NCI-H2196 (cell line): Measurements from ENCODE around the gene LEMD2.
A peak's percentile ranks its signal among the peaks of the same experiment; 100 is the strongest.
"Not testable (repeated sequence)": the region's sequence is repeated elsewhere in the genome, so short reads cannot be mapped to it uniquely, and the experiment has no call there.

Experiments
- DNase-seq: peaks from one replicate; lab custom pipeline; 2025; ENCODE audit not compliant: unreplicated experiment; lab: John Stamatoyannopoulos, UW

The LEMD2 gene

DNA sequence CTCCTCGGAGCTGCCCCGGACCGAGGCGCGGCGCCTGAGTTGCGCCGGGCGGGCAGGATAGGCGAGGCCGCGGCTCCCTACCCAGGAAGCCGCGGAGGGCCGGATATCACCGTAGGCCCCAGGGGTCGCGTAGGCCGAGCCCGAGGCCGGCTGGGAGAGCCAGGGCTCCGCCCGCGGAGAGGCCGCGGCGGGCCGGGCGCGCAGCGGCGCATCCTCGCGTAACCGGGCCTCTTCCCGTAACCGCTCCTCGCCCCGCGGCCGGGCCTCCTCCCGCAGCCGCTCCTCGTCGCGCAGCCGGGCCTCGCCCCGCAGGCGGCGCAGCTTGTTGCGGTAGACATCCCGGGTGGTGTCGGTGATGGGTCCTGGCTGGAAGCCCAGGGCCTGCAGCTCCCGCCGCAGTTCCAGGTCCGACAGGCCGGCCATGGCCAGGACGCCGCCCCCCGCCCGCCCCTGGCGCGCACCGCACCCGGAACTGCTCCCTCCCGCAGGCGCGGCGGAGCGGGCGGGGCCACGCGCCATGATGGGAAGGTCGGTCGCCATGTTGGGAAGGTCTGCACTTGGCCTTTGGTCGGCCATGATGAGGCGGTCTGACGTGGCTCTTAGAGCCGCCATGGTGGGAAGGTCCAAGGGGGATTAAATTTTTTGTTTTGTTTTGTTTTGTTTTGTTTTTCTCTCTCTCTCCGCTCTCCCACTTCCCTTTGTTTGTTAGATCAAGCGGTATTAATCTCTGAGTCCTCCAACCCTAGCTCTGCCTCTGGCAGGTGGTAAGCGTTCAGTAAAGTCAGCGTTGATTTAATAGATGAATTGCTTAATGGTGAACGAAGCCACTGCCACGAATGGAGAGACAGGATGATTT, at the start of gene LEMD2:
TSS of gene LEMD2 (minus strand) at position 437 of the 856 bp plus-strand sequence. CDS start at position 423, 14 bp downstream.
- peak; percentile 93 for DNase-seq

DNA sequence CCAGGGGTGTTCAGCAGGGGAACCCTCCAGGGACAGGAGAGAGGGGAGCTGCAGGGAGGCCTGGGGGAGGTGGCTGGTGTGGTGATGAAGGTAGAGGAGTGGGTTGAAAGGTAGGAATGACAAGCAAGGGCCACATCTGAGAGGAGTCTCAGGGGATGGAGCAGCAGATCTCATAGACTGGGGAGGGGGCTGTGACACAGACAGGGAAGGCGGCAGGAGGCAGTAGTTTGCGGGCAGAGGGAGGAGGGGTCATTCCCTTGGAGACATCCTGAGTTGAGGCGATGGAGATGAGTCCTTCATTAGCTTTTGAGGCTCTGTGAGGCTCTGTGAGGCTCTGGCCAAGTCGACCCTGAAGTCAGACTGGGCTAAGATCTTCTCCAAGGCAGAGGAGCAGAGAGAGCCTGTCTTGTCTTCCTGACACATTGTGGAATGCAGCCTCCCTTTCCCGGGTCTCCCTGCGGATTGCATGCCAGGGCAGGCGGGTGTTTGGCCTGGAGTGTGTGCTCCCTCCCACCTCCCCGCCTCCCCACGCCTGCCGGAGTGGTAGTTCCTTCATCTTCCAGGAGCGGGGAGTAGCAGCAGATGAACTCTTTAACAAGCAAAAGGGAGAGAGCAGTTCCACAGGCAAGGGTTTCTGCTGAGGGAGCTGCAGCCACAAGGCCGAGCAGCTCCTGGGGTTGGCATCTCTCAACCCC, 49.2 kb upstream of the LEMD2 start:
- no peak for DNase-seq

DNA sequence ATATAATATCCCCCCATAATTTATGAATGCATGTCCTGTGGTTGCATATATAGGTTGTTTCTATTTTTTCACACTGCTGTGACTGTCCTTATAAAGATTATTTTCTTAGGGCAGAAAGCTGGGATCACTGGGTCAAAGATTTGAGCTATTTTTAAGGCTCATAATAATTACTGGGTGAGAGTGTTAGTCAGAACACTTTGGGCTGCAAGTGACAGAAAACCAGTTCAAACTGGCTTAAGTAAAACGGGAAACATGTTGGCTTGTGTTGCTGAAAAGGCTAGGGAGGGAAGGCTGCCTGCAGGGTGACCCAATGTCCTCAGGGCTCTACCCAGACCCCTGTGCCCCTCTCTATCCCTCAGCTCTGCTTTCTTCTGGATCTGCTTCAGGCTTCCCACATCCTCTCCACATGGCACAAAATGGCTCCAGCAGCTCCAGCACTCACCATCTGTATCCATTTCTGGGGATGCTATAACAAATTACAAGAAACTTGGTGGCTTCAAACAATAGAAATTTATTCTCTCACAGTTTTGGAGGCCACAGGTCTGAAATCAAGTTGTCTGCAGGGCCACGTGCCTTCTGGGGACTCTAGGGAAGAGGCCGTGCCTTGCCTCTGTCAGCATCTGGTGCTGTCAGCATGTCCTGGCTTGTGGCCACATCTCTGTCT, 48.0 kb upstream of the LEMD2 start:
- DNase-seq, result no peak

DNA sequence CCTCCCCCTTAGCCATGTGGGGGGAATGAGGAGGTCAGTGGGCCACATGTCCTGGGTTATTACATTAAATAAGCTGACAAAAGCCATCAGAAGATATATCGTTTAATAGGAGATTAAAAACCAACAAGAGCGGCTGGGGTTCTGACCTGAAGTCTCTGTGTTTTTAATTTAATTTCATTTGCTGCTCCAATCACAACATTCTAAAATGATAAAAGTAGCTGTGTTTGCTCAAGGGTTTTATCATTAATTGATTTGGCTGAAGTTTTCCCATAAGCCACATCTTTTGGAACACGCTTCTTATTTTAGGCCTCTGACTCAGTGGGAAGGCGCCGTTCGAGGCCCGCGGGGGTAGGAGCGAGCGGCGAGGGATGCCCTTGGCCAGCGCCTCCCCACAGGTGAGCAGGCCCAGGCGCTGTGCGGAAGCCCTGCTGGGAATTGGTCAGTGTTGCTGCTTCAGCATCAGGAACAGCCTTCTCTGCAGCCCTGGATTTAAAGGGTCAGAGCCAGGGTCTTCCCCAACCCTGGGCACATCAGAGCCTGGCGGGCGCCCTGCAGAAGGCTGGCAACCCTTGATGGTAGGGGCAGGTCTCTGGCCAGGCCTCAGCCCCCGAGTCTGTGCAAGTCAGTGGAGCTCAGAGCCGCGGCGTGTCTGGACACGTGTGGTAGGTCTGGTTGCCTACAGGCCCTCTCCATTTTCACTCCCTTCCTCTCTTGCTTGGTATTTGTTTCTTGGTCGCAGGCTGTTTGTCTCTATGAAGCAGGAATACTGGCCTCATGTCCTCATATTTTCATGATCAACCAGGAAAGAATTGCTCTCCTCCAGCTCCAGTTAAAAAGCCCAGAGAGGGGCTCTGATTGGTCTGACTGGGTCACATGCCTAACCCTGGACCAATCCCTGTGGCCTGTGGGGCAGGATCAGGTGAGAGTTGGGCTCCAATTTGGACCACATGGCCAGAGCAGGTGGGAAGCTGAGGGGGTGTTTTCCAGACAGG, 45.8 kb upstream of the LEMD2 start:
- DNase-seq, result no peak

DNA sequence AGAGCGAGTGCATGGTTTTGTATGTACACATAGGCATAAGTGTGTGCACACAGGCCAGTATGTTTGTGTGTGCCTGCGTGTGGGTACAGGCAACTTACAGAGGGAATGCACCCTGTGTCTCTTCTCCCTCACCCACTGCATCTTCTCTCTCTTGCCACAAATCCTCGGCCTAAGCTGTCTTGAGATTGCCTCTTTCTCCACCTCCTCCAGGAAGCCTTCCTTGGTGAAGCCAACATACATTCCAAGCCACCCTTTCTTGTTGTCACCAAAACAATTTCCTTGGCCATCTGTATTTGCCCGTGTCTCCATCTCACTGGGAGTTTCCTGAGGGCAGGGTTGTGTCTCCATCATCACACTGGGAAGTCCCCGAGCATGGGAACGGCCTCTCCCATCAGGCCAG, 44.7 kb upstream of the LEMD2 start:
- no peak for DNase-seq

DNA sequence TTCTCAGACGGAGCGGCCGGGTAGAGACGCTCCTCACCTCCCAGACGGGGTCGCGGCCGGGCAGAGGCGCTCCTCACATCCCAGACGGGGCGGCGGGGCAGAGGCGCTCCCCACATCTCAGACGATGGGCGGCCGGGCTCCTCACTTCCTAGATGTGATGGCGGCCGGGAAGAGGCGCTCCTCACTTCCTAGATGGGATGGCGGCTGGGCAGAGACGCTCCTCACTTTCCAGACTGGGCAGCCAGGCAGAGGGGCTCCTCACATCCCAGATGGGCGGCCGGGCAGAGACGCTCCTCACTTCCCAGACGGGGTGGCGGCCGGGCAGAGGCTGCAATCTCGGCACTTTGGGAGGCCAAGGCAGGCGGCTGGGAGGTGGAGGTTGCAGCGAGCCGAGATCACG, 43.9 kb upstream of the LEMD2 start:
- DNase-seq, result not testable (repeated sequence)

DNA sequence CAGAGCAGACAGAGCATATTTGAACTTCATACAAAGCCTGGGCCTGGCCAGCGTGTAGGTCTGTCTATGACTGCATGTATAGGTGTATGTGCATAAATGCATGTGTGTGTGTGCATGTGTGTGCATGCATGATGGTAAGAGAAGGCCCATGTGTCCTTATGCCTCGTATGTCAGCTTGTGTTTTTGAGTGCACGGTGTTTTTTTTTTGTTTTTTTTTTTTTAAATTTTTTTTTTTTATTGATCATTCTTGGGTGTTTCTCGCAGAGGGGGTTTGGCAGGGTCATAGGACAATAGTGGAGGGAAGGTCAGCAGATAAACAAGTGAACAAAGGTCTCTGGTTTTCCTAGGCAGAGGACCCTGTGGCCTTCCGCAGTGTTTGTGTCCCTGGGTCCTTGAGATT, 42.8 kb upstream of the LEMD2 start:
- DNase-seq, result not testable (repeated sequence)

DNA sequence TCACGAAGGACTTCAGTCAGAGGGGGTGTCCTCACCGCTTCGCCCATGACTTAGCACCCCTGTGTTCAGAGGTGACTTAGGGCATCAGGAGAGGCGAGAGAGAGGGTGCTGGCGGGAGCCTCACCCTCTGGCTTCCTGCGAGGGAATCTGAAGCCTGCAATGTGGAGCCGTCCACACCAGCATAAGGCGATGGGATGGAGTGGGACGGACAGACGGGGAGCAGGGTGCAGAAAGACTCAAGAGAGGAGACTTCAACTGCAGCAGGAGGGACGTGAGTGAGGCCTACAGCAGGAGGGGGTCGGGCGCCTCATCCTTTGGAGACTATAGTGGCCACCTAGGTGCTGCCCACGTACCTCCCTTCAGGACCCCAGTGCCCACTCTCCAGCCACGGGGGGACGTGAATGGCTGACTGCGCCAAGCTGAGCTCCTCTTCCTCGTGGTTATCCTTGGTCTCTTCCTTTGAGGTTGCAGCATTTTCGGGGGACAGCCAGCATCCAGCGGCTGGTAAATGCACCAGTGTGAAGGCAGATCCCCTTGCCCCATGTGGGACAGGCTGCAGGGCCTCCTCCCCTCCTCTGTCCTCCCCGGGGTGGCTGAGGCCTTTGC, 41.8 kb upstream of the LEMD2 start:
- no peak for DNase-seq

DNA sequence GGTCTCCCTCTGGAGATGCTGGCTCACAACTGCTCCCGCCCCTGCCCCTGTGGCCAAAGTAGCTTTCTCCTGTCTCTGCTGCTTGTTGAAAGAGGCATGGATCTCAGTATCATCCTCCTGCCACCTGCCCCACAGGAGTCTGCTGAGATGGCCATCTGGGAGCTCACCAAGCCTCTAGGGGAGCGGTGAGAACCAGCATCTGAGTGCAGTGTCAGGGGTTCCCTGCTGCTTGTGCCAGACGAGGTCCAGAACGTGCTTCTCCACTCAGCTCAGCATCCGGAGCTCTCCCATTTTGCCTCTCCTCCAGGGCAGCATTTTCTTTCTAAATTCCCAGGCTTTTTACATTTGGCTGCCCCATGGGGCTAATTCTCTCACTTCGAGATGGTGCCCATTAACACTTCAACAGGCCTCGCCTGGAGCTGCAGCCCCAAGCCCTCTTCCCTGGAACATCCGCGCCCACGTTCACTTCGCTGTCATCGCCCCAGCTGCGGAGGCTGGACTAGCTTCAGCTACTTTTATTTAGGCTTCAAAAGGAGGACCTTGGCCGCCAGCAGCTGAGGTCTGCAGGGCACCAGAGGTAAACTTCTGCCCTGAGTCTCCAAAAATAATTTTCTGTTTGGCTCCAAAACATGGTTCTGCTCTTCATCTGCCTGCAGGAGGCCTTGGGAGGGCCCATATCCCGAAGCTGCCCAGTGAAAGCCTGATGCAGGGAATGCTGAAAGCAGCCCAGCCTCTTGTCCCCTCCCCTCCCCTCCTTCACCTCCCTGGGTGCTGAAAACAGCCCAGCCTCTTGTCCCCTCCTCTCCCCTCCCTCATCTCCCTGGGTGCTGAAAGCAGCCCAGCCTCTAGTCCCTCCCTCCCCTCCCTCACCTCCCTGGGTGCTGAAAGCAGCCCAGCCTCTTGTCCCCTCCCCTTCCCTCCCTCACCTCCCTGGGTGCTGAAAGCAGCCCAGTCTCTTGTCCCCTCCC, 40.1 kb upstream of the LEMD2 start:
- DNase-seq, result no peak

DNA sequence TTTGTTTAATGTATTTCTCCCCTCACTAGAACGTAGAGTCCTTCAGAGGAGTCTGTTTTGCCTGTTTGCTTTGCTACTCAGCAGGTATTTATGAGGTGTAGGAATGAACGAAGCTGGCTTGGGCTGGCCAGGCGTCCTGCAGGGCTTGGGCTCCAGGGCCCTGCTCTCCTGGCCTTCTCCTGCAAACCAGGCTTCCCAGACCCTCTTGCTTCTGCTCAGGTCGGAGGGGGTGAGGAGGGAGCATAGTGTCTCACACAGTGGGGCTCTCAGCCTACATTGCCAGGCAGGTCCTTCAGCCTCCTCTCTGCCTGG, 39.5 kb upstream of the LEMD2 start:
- DNase-seq, result no peak

DNA sequence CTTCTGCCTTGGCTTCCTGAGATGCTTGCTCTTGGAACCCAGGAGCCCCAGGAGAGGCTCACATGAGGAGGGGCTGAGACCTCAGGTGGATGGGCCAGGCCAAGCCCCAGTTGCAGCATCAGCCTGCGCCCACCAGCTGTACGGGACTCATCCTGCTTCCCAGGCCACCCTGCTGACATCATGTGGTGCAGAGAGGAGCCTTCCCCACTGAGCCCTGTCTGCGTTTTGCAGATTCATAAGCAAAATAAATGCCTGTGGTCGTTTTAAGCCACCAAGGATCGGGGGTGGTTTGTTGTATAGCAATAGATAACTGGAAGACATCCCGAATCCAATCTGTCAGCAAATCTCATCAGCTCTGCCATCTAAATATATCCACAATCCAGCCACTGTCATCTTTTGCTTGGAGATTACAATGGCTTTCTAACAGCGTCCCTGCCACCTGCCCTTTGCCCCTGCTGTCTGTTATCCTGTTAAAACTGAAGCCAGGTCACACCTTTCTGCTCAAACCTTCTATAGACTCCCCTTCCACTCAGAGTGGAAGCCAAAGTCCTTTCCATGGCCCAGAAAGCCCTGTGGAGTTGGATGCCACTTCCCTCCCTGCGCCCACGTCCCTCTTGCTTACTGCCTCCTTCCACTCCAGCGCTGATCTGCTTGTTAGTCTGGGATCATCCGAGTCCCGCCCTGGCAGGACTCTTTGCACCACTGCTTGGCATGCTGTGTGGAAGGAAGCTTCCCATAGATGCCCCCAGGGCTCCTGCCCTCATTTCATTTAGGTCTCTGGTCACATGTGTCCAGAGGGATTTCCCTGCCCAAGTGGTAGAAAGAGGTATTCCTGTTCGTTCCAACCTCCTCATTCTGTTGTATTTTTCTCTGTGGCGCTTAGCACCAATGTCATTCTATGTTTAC, 38.9 kb upstream of the LEMD2 start:
- DNase-seq, result no peak

DNA sequence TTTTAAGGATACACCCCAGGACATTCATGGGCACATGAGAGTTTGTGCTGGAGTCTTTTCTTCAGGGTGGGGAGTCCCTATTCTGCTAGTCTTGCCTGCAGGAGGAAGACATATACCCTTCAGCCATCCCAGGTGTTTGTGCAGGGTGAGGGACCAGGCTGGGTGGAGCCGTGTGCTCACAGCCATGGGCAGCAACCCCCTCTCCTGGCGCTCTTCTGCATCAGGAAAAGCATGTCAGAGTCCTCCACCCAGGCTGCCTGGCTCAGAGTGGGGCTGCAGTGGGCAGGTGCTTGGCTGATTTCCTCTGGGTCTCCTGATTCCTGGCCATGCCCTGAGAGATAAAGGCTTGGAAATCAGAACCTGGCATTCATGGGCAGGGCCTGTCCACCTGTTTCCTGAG, 37.6 kb upstream of the LEMD2 start:
- DNase-seq, result no peak

DNA sequence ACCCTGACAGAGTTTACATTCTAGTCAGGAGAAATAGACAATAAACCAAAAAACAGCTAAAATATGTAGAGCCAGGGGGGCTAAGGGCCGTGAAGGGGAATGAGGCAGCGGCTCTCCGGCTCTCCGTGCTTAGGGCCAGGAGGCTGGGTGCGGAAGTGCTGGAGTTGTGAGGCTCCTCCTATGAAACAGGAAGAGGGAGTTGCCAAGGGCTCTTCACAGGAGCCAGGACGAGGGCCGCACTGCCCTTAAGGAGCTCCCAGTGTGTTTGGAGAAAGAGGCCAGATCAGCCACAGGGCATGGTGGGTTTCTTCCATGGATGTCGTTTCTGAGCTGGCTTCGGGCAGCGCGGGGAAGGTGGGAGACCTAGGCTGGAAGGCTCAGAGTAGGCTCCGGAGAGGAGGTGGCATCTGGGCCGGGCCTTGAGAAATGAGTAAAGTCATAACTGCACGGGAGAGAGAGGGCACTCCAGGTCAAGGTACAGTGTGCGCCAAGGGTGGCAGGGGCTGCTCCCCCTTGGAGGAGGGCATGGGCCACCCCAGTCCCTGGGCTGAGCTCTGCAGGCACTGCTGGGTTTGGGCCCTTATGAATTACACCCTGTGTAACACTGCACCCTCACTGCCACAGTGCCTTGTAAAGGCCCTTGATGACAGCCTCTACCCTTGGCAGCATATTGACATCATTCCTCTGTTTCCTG, 35.7 kb upstream of the LEMD2 start:
- no peak for DNase-seq

DNA sequence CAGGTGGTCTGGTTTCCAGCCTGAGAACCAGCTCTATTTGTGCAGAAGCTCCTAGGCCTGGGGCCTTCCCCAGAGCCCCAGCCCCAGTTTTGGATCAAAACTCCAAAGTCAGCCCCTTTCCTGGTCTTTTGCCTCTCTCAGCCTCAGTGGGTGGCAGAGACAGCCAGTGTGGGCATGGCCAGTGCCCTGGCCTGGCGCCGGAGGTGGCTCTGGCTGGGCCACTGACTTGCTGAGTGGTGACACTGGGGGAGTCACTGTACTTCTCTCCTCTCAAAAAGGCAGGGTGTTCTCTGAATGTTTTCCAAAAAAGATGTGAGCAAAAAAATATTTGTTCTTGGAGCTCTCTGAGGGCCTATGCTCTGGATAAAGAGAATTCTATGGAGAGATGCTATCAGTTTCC, 34.9 kb upstream of the LEMD2 start:
- no peak for DNase-seq

DNA sequence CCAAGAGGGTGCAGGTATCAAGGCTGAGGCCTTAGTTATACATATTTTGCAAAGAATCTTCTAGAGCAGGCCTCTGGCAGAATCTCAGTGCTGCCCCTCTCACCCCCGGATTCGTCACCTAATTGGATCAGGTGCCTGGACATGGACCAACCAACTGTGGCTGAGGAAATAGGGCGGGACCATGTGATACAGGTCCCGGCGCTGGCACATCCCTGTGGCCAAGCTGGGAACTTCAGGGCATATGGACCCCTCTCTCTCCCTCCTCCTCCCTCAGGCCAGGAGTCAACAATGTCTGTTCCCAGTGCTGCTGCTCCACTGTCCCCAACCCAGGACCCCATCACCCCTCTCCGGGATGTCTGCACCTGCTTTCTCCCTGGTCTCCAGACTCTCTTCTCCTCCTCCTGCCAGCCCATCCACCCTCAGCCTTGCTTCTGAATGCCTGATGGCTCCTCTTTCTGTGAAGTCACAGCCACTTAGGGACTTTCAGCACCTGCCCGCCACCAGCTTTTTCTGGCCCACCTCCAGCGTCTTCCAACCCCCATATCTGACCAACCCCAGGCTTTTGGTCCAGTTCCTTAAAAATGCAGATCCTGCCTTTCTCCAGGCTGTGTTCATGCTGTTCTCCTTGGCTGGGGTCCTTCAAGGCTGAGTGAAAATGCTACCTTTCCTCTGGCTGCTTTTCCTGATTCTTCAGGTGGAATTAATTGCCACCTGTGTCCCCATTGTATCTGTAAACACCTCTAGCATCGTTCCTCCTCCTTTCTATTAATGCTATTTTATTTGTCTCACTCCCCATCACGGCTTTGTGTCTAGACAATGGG, 33.9 kb upstream of the LEMD2 start:
- DNase-seq, result peak; percentile 36

DNA sequence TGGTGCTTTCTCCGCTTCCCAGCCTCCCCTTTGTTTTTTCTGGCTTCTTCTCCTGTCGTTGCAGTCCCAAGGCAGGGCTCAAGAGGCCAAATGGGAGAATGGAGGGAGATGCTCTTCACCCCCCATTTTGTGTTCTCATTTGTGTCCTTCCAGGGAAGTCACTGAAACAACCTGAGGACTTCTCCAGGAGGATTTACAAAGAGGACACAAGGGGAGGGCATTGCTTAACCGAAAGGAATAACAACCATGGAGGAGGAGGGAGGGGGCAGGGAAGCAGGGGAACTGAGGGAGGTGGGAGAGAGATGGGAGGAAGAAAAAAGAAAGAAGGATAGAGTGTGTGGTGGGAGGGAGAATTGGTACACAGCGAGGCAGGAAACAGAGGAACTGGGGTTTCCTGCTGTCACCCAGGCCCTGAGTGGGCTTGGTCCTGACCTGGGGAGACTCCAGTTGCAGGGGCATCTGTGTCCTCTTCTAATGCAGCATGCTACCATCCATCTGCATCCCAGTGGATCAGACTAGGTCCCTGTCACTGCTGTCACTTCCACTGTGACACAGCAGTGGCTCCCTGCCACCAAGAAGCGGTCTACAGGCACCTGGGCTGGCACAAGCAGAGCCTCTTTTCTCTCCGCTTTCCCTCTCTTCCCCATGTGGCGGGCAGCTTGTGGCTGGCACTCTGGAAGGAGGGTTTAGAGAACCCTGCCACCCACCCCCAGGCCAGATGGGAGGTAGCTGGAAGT, 32.0 kb upstream of the LEMD2 start:
- no peak for DNase-seq
